ENCODE data around the gene APOBEC3F. TPM values are rescaled to one million over a fixed set of nuclear protein-coding genes. Genes with fewer than 3 reads are reported as not detected.
"Not testable (repeated sequence)": the region's sequence is repeated elsewhere in the genome, so short reads cannot be mapped to it uniquely, and the experiment has no call there.

APOBEC3F gene
- polyA plus RNA-seq, 5 donors = 11.0 to 11.7 (median 11.4) TPM

DNA sequence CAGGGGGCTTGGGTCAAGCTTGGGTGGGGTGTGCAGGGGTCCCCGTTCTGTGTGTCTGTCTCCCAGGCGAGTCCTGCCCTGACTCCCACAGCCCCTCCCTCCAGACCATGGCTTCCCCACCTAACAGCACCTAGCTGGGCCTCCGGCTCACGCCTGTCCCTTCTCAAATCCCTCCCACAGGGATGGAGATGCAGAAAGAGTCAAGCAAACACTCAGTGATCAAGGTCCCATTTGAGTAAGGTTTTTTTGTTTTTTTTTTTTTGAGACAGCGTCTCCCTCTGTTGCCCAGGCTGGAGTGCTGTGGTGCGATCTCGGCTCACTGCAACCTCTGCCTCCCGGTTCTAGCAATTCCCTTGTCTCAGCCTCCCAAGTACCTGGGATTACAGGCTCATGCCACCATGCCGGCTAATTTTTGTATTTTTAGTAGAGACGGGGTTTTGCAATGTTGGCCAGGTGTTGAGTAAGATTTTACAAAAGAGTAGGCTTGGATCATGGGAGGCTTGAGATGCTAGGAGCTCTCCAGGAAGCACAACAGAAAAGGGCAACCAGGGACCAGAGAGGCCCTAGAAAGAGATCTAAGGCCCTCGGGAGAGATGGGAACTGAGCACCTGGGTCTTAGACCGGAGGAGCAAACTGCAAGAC lies 14.0 kb upstream of the APOBEC3F start:
- no peak for DNase-seq

DNA sequence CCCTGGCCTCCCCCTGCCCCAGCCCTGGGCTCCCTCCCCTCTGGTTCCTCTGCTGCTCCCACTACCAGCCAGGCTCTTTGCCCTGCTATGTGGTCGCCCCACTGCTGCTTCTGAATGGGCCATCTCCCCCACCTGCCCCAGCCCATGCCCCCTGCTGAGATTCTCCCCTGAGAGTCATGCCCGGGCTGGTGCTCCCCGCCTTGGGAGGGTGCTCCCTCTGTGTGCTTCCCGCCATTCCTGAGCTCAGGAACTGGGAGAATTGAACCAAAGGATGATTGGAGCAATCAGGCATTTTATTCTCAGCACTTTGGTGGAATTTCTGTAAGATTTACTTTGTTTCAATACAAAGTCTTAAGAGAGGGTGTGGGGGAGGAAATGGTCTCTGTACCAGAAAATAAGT lies 12.9 kb upstream of the APOBEC3F start:
- no peak for DNase-seq

- no peak for DNase-seq
Observed at GRCh38 chr22:39028281-39028680, 12.4 kb upstream of the APOBEC3F start.

- no peak for DNase-seq
Observed at GRCh38 chr22:39029227-39029626, 11.4 kb upstream of the APOBEC3F start.

DNA sequence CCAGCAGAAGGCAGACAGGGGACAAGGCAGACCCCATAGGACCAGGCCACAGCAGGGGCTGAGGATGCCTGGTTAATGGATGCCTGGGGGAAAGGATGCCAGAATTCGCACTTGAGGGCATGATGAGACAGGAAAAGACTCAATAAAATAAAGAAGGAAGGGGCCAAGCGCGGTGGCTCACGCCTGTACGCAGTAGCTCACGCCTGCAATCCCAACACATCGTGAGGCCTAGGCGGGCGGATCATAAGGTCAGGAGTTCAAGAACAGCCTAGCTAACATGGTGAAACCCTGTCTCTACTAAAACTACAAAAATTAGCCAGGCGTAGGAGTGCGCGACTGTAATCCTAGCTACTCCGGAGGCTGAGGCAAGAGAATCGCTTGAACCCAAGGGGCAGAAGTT lies 10.0 kb upstream of the APOBEC3F start:
- no peak for DNase-seq

DNA sequence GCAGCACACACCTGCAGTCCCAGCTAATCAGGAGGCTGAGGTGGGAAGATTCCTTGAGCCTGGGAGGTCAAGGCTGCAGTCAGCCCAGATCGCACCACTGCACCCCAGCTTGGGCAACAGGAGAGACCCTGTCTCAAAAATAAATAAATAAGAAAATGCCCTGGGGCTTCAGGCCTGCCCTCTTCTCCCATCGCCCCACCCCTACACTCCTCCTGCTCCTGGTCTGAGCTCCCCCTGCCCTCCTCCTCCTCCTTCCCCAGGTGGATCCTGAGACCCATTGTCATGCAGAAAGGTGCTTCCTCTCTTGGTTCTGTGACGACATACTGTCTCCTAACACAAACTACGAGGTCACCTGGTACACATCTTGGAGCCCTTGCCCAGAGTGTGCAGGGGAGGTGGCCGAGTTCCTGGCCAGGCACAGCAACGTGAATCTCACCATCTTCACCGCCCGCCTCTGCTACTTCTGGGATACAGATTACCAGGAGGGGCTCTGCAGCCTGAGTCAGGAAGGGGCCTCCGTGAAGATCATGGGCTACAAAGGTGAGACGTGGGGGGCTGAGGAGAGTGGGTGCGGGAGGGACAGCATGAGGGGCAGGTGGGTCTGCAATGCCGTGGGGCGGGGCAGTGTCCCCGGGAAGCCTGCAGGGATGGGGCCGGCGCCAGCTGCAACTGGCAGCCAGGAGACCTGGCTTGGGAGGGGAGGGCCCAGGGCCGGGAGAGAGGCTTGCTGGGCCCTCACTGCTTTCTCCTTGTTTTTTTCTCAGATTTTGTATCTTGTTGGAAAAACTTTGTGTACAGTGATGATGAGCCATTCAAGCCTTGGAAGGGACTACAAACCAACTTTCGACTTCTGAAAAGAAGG lies 9.0 kb upstream of the APOBEC3F start:
- not testable (repeated sequence) for DNase-seq

DNA sequence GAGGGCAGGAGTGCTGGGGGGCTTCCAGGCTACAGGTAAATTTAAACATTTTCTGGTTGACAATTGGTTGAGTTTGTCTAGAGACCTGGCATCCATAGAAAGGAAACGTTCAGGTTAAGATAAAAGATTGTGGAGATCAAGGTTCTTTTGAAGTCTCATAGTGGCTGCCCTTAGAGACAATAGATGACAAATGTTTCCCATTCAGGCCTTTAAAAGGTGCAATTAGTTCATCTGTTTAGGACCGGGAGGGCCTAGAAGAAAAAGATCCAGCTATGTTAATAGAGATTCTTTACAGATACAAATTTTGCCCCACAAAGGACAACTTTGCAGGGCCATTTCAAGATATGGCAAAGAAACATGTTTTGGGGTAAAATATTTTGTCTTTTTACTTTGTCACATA lies 3.6 kb upstream of the APOBEC3F start:
- DNase-seq = not testable (repeated sequence)

GRCh38 chr22:39039306-39040126 lies 1.1 kb upstream of the APOBEC3F start:
- no peak for DNase-seq

GRCh38 chr22:39040155-39040537 lies 518 bp upstream of the APOBEC3F start:
- DNase-seq = not testable (repeated sequence)

- no peak for DNase-seq
Observed at GRCh38 chr22:39041908-39042307, 1.2 kb downstream of the APOBEC3F start.

DNA sequence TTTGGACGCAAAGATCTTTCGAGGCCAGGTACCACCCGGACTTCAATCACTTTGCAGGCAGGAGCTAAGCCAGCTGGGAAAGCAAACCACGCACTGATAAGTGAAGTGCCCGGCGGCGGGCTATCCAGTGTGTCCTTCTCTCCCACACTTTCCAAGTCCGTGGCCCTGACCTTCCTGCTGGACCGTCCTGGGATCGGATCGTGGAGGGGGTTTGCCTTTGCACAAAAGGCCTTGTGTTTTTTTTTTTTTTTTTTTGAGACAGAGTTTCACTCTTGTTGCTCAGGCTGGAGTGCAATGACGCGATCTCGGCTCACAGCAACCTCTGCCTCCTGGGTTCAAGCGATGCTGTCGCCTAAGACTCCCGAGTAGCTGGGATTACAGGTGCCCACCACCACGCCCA lies 2.4 kb downstream of the APOBEC3F start:
- not testable (repeated sequence) for DNase-seq

- not testable (repeated sequence) for DNase-seq
Observed at GRCh38 chr22:39045136-39045535, 4.5 kb downstream of the APOBEC3F start.

DNA sequence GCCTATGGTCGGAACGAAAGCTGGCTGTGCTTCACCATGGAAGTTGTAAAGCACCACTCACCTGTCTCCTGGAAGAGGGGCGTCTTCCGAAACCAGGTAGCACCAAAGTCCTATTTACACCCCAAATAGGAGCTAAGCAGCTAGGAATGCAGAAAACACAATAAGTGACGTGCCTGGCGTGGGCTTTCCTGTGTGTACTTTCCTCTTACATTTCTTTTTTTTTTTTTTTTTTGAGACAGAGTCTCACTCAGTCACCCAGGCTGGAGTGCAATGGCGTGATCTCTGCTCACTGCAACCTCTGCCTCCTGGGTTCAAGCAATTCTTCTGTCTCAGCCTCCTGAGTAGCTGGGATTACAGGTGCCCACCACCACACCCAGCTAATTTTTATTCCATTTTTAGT lies 8.8 kb downstream of the APOBEC3F start:
- DNase-seq = not testable (repeated sequence)

GRCh38 chr22:39051844-39052495 lies 11.3 kb downstream of the APOBEC3F start:
- not testable (repeated sequence) for DNase-seq

GRCh38 chr22:39055658-39056057 lies 15.0 kb downstream of the APOBEC3F start:
- no peak for DNase-seq

DNA sequence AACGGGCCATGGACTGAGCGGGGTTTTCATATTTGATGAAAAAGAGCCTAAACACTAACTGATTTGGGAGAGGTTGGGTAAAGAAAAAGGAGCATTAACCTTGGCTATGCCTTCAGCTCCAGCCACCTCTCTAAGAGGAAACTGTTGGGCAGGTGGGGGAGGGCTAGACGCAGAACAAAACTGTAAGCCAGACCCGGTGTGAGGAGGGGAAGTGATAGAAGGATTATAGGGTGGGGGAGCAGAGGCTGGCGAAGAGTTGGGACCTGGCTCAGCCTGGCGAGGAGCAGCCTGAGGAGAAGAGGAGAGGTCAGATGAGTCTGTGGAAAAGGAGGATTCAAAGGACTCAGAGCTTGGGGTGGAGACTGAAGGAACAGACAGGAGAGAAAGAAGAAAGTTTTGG lies 20.6 kb downstream of the APOBEC3F start:
- not testable (repeated sequence) for DNase-seq

- DNase-seq = not testable (repeated sequence)
Observed at GRCh38 chr22:39061951-39062350, 21.3 kb downstream of the APOBEC3F start.

- not testable (repeated sequence) for DNase-seq
Observed at GRCh38 chr22:39063904-39064303, 23.2 kb downstream of the APOBEC3F start.

DNA sequence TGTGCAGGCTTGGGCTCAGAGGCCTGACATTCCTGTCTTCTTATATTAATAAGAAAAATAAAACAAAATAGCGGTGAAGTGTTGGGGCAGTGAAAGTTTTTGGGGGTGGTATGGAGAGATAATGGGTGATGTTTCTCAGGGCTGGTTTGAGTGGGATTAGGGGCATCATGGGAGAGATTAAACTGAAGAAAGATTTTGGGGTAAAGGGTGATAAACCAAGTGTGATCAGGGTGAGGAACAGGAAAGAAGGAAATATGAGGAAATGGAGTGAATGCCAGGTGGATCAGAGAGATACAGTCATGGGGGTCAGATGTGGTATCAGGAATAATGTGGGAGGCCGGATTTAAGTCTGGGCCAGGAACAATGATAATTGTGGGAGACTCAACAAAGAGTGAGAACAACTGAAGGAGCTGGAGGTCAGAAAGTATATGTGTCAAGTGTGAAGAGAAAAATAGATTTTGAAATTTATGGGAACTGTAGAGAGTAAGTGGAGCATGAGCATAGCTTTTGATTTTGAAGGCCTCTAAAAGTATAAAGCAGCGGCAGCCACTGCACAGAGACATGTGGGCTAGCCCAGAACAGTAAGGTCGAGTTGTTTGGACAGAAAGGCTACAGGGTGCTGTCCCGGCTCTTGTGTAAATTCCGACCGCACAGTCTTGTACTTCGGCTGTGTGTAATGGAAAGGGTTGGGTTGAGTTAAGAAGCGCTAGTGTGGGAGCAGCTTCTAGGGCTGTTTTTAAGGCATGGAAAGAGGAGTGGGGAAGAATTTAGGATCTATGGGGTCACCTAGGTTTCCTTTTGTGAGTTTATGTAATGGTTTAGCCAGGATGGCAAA lies 26.0 kb downstream of the APOBEC3F start:
- not testable (repeated sequence) for DNase-seq

- no peak for DNase-seq
Observed at GRCh38 chr22:39068033-39068785, 27.5 kb downstream of the APOBEC3F start.
